ENCODE results near the gene ABCB8. TPM values are rescaled to one million over a fixed set of nuclear protein-coding genes. Genes with fewer than 3 reads are reported as not detected.
A peak's percentile ranks its signal among the peaks of the same experiment; 100 is the strongest.

ABCB8 gene
- polyA plus RNA-seq, 1 donor from 2014 or later: 21.6 TPM

DNA sequence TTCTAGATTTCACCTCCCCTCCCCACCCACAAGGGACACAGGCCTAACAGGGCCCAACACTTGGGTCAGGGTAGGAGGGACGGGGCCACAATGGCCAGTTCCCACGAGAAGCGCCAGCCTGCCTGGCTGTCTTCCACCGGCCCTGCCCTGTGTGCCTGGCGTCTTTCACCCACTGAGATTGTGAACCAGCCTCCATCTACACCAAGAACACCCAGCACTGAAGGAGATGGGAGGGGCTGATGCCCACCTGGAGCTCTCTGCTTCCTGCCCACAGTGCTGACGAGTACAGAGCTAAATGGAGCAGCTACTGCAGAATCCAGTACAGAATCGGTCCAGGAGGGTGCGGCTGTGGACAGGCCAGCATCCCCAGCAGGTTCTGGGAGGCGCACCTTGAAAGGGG, 17.7 kb downstream of the ABCB8 start:
- no peaks in the 10 kb centered on the region for H3K36me3 Mint-ChIP-seq
- H3K27me3 Mint-ChIP-seq: peaks cover 1% of the 10 kb centered on the region
- no peaks in the 10 kb centered on the region for H3K9me3 Mint-ChIP-seq
- no peak overlapping the region for H3K27ac Mint-ChIP-seq
- H3K4me3 Mint-ChIP-seq: no peak overlapping the region
- H3K4me1 Mint-ChIP-seq: no peaks in the 10 kb centered on the region

DNA sequence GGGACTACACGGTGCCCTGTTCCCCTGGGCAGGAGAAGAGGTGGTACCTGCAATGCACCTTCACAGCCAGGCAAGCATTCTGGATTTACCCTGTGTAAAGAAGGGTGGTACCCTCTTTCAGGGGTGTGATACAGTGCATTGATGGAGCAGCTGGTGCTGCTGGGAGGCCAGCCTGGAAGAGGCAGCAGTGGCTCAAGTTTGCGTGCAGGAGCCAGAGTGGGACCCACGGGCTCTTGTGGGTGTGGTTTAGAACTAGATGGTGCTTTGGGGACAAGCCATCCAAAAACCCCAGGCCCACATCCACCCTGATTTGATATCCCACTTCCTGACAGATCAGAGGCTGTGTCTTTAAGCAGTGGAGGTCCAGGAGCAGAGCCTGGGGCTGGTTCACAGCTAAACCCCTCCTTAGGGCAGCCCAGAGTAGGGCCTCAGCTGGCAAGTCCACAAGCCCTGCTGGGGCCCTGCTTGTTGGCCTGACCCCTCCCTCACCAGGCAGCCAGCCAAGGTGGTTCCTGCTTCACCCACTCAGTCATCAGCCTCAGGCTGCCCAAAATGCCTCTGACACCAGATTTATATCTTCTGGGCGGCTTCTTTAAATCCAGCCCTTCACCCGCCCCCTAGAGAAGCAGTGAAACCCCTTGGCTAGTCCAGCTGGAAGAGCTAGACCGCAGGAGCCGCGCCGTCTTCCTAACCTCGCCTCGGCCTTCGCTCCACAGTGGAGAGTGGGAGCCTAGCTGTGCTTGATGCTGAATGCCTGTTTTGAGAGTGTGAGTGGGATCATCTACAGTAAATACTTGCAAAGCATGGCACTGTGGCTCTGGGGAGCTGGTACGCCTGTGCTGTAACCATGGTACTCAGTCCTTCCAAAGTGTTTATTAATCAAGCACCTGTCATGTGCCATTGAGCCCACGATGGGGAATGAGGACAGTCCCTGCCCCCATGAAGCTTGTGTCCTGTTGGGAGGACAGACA, 18.6 kb downstream of the ABCB8 start:
- H3K4me1 Mint-ChIP-seq: peaks cover 0 to 2% (median 0%) of the 10 kb centered on the region in 3 donors
- H3K27me3 Mint-ChIP-seq: peaks cover 6% of the 10 kb centered on the region
- peak overlapping the region in 1 of 3 donors; percentile 62 for H3K27ac Mint-ChIP-seq
- no peaks in the 10 kb centered on the region for H3K36me3 Mint-ChIP-seq
- no peaks in the 10 kb centered on the region for H3K9me3 Mint-ChIP-seq
- no peak overlapping the region for H3K4me3 Mint-ChIP-seq

DNA sequence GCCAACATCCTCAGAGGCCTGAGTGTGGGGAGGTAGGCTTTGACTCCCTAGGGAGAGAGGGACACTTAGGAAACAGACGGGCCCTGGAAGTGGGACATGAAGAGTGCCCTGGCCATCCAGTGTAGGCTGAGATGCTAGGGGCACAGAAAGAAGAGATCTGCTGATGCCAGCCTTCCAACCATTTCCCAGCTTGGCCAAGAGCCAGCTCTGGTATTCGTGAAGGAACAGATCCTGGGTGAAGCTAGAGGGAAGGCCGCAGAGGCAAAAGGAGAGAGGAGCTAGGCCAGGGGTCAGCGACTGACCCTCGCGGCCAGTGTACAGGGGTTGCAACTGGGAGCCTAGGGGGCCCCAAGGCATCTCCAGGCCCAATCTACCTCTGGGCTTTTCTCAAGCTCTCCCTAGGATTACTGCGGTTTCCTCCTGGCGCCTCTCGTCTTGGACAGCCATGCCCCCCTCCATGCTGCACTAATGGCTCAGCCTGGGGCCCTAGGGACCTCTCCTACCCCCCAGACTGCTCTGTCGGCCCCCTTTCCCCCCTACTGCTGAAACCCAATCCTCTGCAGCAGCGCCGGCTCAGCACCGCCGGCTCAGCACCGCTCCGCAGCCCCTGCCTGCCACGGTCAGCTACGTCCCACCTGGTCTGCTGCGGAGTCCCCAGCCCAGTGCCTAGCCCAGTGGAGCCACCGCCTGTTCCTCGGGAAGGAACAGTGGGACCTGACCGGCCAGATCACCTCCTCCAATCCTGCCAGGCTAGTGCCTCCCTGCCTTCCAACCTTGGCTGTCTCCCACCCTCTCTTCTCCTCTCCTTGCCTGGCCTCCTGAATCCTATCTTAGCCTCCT, 19.9 kb downstream of the ABCB8 start, which contains the start of gene ASIC3:
ASIC3 (plus strand) TSS at position 556 of the 840 bp plus-strand sequence. CDS start 355 bp downstream, outside the sequence.
- H3K27ac Mint-ChIP-seq: peak within 1 kb of the TSS in 1 of 3 donors; percentile 62
- no peak within 1 kb of the TSS for H3K4me3 Mint-ChIP-seq
- H3K36me3 Mint-ChIP-seq: peaks cover 1% of the 10 kb centered on the region
- H3K9me3 Mint-ChIP-seq: no peaks in the 10 kb centered on the region
- H3K27me3 Mint-ChIP-seq: peaks cover 11% of the 10 kb centered on the region
- peaks cover 0 to 4% (median 0%) of the 10 kb centered on the region in 3 donors for H3K4me1 Mint-ChIP-seq

DNA sequence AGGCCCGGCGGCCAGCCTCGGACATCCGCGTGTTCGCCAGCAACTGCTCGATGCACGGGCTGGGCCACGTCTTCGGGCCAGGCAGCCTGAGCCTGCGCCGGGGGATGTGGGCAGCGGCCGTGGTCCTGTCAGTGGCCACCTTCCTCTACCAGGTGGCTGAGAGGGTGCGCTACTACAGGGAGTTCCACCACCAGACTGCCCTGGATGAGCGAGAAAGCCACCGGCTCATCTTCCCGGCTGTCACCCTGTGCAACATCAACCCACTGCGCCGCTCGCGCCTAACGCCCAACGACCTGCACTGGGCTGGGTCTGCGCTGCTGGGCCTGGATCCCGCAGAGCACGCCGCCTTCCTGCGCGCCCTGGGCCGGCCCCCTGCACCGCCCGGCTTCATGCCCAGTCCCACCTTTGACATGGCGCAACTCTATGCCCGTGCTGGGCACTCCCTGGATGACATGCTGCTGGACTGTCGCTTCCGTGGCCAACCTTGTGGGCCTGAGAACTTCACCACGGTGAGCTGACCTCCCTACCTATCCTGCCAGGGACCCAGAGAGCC, 20.7 kb downstream of the ABCB8 start:
- peaks cover 0 to 4% (median 0%) of the 10 kb centered on the region in 3 donors for H3K4me1 Mint-ChIP-seq
- H3K4me3 Mint-ChIP-seq: no peak overlapping the region
- peaks cover 1% of the 10 kb centered on the region for H3K36me3 Mint-ChIP-seq
- no peaks in the 10 kb centered on the region for H3K9me3 Mint-ChIP-seq
- H3K27ac Mint-ChIP-seq: no peak overlapping the region
- H3K27me3 Mint-ChIP-seq: peaks cover 11% of the 10 kb centered on the region

DNA sequence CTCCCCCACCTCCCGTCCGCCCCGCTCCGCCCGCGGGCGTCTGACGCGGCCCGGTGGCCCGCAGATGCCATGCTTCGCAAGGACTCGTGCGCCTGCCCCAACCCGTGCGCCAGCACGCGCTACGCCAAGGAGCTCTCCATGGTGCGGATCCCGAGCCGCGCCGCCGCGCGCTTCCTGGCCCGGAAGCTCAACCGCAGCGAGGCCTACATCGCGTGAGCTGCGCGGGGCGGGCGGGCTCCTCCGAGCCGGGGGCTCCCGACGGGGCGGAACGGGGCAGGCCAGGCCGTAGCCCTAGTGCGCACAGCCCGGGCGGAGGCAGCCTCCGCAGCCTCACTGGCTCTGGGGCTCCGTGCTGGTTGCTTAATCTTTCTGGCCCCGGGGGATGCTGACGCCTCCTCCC, 22.9 kb downstream of the ABCB8 start:
- H3K9me3 Mint-ChIP-seq: no peaks in the 10 kb centered on the region
- H3K27ac Mint-ChIP-seq: no peak overlapping the region
- H3K4me3 Mint-ChIP-seq: no peak overlapping the region
- peaks cover 1% of the 10 kb centered on the region for H3K36me3 Mint-ChIP-seq
- peaks cover 0 to 4% (median 0%) of the 10 kb centered on the region in 3 donors for H3K4me1 Mint-ChIP-seq
- H3K27me3 Mint-ChIP-seq: peaks cover 11% of the 10 kb centered on the region

DNA sequence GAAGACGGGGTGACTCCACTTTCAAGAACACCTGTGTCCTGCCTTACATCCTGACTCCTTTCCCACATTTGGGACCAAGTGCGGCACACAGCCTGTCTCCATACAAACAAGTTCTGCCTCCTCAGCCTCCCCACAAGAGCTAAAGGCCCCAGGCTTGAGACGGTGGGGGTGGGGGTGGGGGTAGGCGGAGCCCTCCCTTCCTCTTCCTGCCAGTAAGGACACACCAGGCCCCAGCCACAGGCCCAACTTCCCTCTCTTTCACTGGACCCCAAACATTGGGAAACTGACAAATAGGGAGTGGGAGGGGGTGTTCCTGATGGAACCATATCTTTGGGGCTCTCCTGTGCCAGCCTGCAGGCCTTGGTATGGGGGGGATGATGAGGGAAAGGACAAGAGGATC, 24.8 kb downstream of the ABCB8 start:
- H3K27me3 Mint-ChIP-seq: peaks cover 11% of the 10 kb centered on the region
- H3K27ac Mint-ChIP-seq: no peak overlapping the region
- H3K4me3 Mint-ChIP-seq: no peak overlapping the region
- peaks cover 1% of the 10 kb centered on the region for H3K36me3 Mint-ChIP-seq
- peaks cover 5 to 9% (median 6%) of the 10 kb centered on the region in 3 donors for H3K4me1 Mint-ChIP-seq
- no peaks in the 10 kb centered on the region for H3K9me3 Mint-ChIP-seq

DNA sequence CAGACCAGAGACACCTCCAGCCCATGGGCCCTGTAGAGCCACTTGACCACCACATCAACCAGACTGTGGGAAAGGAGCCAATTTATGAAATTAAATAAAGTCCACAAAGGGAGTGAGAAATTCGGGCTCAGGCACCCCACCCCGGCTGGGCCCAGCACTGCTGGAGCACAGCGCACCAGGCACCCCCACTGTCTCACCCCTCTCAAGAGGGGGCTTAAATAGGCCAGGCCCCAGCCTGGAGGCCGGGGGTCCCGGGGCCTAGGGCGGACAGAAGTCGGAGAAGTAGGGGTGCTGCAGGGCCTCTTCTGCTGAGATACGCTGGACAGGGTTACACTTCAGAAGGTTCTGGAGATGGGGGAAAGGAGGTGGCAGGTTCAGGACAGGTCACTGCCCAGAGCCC, 25.5 kb downstream of the ABCB8 start:
- Mint-ChIP-seq H3K4me1 (peaks cover 8 to 9% (median 8%) of the 10 kb centered on the region in 3 donors), H3K4me3 (no peak overlapping the region), H3K27me3 (peaks cover 11% of the 10 kb centered on the region), H3K36me3 (peaks cover 1% of the 10 kb centered on the region), H3K9me3 (no peaks in the 10 kb centered on the region), H3K27ac (no peak overlapping the region)

DNA sequence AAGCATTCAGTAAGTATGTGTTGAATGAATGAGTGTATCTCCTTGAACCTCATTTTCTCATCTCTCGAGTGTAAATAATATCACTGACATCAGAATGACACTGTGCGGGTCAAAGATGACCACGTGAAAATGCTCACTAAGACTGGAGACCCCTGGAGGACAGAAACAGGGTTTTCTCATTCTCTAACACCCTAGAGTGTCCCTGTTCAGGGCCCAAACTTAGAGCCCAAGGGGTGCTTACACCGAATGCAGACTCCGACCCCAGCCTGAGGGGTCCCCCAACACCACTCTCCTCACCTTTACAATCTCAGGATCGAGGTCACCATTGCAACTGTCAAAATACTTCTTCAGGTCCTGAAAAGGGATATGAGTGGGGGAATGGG, 28.0 kb downstream of the ABCB8 start:
- Mint-ChIP-seq H3K9me3 (no peaks in the 10 kb centered on the region), H3K4me3 (peak overlapping the region; percentile 69 to 99 (median 94)), H3K36me3 (peaks cover 1% of the 10 kb centered on the region), H3K27ac (no peak overlapping the region), H3K27me3 (peaks cover 10% of the 10 kb centered on the region), H3K4me1 (peaks cover 9 to 11% (median 9%) of the 10 kb centered on the region in 3 donors)

DNA sequence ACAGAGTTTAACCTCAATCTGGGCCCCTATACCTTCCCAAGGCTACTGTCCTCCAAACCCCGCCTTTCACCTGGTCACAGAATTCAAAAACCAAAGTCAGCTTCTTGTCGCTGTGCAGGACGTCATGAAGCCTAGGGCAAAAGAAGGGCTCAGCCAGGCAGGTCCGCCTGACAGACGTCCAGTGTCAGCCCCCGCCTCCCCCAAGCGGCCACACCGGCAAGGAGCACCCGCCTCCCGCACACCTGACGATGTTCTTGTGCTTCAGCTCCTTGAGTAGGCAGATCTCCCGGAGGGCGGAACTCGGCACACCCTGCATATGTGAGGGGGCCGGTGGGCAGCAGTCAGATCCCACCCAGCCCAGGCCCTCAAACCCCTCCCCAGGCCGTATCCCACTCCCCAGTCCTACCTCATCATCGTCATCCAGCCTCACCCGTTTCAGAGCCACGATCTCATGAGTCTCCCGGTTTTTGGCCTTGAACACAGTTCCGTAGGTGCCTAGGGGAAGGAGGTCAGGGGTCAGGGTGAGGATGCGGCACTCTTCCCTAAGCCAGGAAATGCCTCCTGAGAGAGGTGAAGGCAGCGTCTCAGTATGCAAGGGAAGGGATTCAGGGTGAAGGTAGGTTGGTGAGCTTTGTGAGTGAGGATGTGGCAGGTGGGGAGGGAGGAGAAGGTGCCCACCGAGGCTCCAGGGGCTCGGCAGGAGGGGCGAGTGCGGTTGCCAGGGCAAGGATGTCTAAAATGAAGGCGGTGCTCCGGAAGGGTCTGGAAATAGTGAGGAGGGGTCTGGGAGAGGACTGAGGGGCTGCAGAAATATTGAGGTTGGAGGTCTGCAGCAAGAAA, 28.6 kb downstream of the ABCB8 start:
- Mint-ChIP-seq H3K9me3 (no peaks in the 10 kb centered on the region), H3K4me1 (peaks cover 9 to 11% (median 11%) of the 10 kb centered on the region in 3 donors), H3K27me3 (peaks cover 5% of the 10 kb centered on the region), H3K36me3 (peaks cover 1% of the 10 kb centered on the region), H3K4me3 (peak overlapping the region; percentile 89 to 99 (median 98)), H3K27ac (peak overlapping the region in 1 of 3 donors; percentile 94)

DNA sequence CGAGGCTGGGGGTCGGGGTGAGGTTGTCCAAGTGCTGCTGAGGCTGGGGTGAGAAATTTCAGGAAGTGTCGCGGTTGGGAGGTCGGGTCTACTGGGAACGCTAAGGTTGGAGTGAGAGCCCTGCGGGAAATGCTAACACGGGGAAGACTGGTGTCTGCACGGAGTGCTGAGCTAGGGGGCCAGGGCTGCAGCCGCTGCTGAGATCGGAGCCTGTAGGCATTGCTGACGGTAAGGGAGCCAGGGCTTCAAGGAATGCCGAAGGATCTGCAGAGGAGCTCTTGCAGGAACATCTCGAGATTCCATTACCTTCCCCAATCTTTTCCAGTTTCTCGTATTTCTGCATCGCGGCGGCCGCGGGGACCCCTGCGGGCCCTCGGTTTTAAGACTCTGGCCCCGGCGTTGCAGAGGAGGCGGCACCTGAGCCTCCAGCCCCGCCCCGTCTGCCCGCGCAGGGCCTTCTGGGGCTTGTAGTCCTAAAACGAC, 29.3 kb downstream of the ABCB8 start, which contains the start of gene CDK5:
CDK5 (minus strand) TSS at position 392 of the 483 bp plus-strand sequence; CDS start at position 343, 49 bp downstream.
- Mint-ChIP-seq H3K4me1 (peaks cover 9 to 11% (median 10%) of the 10 kb centered on the region in 3 donors), H3K27ac (peak within 1 kb of the TSS; percentile 94 to 96 (median 95)), H3K36me3 (peaks cover 1% of the 10 kb centered on the region)

DNA sequence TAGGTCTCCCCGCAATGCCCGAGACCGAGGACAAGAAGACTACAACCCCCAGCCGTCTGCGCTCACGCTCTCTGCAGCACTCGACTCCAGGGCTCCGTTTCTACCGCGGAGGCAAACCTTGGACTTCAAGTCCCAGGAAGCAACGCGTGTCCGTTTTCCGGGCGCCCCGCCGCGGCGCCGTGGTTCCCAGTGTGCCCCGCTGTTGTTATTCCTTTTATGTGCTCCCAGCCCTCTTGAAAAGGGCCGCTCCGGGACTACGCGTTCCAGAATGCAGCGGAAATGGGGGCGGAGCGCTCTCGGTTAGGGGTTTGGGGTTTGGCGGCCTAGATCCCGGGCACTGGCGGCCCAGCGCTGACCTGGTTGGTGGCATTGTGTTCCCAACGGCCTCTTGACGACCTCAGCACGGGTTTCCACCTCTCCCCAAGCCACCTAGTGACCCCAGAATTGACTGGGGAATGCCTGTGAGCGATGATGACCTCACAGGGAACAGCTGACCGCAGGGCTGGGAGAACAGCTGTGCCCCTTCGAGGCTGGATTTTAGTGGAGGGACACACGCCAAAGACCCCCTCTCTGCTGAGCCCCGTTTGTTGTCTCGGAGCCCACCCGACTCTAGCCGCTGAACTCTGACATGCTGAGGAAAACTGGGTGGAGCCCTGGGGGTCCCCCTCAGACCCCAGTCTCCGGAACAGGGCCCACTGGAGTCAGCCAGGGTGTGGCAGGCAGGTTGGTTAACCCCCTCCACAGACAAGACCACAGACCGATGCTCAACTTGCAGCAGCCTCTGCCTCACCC, 29.9 kb downstream of the ABCB8 start:
- Mint-ChIP-seq H3K4me1 (peaks cover 9 to 11% (median 9%) of the 10 kb centered on the region in 3 donors), H3K9me3 (no peaks in the 10 kb centered on the region), H3K27ac (peak overlapping the region; percentile 94 to 96 (median 95)), H3K36me3 (no peaks in the 10 kb centered on the region), H3K4me3 (peak overlapping the region; percentile 89 to 99 (median 98)), H3K27me3 (no peaks in the 10 kb centered on the region)

More for the DNA sequence above, 29.3 kb downstream of the ABCB8 start, which contains the start of gene CDK5:
- H3K27me3 Mint-ChIP-seq: peaks cover 2% of the 10 kb centered on the region
- H3K4me3 Mint-ChIP-seq: peak within 1 kb of the TSS; percentile 89 to 99 (median 98)
- no peaks in the 10 kb centered on the region for H3K9me3 Mint-ChIP-seq

DNA sequence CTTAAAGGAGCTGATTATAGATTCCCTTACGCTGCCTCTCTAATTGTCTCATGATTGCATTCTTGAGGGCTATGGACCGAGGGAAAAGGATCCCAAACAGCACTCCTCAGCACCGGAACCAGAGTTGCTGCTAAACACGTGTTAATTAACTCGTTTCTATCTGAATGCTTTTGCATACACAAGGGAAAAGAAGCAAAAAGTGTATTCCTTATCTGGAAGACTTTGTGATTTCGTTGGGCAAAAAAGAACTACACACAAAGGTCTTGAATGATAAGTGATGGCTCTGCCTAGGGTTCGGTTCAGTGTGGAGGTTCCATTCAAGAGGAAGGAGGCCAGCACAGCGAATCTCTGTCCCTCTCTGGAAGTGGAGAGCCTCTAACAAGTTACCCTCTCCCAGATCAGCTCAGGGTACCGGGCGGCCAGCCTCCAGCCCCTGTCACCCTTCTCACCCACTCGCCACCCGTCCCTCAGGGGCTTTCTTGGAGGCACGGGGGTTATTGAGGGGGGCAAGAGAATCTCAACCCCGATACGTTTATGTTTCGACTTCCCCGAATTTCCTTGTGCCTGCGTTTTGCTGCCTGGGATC, 30.6 kb downstream of the ABCB8 start:
- Mint-ChIP-seq H3K36me3 (no peaks in the 10 kb centered on the region), H3K4me3 (peak overlapping the region; percentile 89 to 99 (median 98)), H3K4me1 (peaks cover 9 to 11% (median 9%) of the 10 kb centered on the region in 3 donors), H3K27ac (peak overlapping the region; percentile 94 to 96 (median 95)), H3K27me3 (no peaks in the 10 kb centered on the region), H3K9me3 (no peaks in the 10 kb centered on the region)

Data from IgD-negative memory B cell (primary cell).